GM21381 (cell line): ENCODE results near the gene NACC2.

Experiments used
- ATAC-seq: cut with Tn5 transposase; IDR thresholded peaks from one replicate; pipeline ENCODE4 v1.9.1; 2021; ENCODE audit warnings: mild to moderate bottlenecking, moderate library complexity; ENCODE audit not compliant: unreplicated experiment

Gene NACC2

DNA sequence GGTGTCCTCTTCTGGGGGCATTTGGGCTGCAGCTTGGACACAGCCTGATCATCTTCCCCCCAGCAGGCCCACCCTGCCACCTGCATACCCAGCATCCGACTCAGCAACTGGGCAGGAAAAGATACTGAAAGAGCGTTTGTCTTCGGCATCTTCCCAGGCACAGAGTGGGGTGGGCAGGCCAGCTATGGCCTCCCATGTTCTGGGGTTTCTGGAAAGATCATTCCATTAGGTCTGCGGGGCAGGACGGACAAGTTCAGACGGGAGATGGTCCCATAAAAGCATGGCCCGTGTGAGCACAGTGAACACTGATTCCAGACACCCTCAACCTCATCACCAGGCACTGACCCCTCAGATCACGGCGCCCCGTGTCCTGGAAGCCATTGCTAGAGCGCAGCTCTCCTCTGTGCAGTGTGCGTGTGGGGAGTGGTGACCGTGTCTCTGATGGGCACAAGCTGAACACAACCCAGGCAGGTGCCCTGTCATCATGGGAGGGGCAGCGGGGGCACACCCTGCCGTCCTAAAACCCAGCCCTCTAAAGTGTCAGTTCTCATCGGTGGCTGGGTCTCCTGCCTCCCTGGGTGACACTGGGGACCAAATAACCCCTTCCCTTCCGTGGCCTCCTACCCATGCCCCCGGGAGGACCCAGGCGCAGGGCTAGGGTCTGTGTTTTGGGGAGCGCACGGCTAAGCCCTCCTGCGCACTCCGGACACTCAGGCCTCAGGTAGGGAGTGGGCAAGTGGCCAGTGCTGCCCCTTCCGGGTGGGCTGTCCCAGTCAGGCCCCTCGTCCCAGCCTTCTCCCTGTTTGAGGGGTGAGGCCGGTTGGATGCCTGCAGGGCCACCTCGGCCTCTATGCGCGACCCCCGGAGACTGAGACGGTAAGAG, 36.8 kb upstream of the NACC2 start:
- no peak for ATAC-seq

DNA sequence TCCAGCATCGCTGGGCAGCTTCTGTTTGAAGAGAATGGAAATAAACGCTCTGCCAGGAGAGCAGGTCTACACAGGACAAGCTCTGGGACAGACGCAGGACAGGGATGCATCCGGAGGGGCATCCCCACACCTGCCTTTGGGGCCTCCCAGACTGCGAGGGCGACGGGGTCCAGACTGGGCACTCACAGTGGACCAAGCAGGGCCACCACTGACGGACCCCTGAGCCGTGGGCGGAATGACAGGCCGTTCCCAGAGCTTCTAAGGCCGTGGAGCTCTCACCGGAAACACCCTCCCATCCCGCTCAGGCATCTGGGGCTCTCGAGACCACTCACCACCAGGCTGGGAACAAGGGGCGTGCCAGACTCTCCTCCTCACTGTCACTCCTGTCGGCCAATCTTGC, 34.1 kb upstream of the NACC2 start:
- no peak for ATAC-seq

DNA sequence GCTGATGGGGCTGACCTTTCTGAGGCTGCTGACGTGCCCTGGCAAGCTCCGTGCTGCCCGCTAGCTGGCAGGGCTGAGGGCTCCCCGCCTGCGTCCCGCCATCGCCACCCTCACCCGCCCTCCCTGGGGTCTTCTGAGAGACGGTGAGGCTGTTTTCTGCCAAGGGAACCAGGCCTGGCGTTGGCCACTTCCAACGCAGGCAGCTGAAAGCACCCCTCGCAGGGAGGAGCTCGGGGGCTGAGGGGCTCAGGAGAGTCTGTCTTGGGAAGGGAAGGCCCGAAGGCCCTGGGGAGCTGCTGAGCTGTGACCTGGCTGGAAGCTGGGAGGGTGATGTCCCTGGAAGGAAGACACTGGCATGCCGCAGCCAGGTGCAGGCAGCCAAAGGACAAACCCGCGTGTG, 33.3 kb upstream of the NACC2 start:
- ATAC-seq, result no peak

DNA sequence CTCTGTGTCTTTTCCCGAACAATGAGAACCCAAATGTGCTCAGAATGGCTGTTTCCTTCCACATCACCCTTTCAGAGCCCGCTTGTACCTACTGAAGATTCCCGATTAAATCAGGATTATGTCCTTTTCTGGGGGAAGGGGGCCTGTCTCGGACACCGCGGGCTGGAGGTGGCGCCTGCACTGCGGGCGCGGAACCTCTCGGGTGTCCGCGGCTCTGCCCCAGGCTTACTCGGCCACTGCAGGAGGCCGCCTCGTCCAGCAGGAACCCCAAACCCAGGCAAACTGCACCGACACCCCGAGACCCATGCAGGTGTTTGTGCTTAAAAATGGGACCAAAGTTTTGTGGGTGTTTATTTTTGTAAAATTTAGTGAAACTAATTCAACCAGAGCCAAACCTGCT, 32.2 kb upstream of the NACC2 start:
- ATAC-seq, result no peak

DNA sequence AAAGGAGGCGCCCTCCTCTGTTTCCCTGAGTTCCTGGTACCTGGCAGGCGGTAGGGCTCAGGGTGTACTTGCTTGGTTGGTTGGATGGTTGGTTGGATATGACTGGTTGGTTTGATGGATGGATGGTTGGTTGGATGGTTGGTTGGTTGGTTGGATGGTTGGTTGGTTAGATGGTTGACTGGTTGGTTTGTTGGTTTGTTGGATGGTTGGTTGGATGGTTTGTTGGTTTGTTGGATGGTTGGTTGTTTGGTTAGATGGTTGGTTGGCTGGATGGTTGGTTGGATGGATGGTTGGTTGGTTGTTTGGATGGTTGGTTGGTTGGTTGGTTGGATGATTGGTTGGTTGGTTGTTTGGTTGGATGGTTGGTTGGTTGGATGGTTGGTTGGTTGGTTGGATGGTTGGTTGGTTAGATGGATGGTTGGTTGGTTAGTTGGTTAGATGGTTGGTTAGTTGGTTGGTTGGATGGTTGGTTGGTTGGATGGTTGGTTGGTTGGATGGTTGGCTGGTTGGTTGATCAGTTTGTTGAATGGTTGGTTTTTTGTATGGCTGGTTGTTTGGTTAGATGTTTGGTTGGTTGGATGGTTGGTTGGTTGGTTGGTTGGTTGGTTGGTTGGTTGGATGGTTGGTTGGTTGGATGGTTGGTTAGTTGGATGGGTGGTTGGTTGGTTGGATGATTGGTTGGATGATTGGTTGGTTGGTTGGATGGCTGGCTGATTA, 30.0 kb upstream of the NACC2 start:
- no peak for ATAC-seq

DNA sequence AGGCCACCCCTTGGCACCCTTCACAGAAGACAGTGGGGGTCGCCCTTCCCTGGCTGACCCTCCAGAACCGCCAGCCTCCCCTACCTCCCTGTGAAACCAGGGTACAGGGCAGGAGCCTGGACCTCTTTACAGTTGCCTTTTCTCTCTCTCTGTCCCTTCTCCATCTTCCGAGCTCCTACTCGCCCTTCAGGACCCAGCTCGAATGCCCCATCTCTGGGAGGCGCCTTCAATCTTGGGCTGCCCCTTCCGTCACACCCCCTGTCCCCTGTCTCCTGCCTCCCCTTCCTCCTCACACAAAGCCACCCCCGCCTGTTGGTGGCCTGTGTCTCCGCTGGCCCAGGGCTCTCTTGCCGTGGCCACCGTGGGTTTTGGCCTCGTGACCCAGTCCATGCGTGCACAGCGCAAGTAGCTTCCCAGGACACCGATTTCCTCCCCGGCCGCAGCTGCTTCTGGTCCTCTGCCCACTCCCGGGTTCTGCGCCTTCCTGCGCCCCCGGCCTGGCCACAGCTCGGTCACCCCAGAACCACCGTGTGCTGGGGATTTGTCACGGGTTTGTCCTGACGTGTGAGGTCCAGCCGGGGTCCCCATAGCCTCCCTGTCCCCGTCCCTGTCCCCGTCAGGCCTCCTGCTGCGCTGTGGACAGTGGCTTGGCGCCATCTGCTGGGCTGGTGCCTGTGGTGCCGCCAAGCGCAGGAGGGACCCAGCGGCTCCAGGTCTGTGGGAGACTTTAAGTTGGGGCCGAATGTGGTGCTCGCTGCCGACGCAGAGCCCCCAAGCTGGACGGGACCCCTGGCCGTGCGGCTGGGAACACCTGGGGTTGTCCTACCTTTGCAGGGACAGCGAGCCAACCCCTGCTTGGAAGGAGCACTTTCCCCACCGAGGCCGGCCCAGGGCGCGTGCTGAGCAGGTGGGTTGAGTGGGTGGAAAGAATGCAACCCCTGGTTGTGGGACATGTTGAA, 27.6 kb upstream of the NACC2 start:
- ATAC-seq, result no peak

DNA sequence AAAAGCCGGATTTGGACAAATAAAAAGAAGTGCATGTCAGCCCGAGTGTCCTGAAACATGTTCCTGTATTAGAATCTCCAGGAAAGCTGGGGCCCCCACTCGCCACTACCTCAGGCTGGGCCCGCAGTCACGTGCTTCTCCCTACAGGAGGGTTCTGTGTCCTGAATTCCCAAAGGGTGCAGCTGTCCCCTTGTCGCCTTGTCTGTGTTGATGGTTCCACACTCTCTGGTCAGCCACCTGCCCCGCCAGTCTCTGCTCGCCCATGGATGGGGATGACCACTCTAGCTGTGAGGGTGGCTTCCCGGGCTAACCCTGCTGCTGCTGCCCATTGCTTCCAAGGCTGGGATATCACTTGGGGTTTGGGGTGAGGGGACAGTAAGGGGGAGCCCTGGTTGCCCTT, 26.7 kb upstream of the NACC2 start:
- no peak for ATAC-seq

DNA sequence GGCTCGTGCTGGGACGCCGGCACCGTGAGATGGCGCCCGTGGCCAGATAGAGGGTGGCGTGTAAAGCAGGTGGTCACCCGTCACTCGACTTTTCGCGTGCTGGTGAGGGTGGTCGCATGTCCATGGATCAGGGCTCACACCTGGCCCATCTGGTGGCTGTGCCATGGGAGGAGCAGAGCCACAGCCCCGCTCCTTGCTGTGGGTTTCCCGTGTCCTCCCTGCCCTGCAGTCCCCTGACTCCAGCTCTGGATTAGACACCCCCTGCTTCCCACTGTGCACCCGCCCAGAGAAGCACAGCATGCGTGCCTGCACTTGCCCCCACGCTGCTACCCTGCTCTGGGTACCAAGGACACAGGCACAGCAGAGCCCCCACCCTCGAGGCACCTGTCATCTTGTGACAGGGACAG, 25.4 kb upstream of the NACC2 start:
- ATAC-seq, result no peak

DNA sequence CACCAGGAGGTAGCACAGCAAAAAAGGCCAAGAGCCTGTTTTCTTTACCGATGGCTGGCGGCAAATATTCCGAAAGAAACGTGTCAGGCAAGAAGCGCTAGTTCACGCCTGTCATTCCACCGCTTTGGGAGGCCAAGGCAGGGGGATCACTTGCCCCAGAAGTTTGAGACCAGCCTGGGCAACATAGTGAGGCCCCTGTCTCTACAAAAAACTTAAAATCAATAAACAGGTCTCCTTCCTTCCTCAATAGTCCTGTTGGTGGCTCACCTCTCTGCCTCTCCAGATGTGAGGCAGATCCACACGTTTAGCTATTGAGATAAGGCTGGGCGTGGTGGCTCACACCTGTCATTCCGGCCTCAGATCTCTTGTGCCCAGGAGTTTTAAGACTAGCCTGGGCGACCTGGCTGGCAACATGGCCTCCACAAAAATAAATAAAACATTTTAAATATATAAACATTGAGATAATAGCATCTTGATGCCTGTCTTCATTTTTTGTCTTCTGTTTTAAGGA, 24.8 kb upstream of the NACC2 start:
- no peak for ATAC-seq

DNA sequence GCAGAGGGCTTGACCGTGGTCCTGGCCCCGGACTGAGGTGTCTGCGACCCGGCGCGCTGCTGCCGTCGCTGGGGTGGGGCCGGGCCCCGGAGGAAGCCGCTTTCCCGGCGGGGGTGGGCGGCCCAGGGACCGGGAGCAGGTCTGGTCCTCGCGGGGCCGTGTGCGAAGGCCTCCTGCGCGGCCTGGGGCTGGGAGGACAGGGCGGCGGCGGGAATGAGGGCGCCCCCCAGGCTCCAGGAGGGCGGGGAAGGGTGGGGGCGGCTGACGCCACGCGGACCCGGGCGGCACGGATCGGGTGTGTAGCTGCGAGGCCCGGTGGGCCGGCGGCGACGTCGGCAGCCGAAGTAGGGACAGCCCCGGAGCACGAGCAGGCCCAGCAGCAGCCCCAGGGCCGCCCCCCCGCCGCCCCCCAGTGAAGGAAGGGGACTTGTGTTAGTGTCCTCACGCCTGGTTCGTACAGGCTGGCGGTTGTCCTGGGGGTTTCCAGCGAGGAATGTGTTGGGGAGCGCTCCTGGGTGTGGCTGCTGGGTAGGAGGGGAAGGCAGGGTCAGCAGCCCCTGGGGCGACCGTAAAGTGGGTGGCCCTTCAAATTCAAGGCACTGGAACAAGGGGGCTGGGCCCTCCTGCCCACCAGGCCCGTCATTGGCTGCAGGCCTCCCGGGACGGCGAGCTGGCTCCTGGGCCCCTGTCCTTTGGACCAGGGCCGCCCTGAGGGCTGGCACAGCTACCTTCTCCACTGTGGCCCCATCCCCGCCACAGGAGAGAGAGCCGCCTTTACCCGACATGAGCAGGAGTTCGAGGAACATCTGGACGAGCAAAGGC, 24.2 kb upstream of the NACC2 start:
- ATAC-seq, result peak; percentile 1

DNA sequence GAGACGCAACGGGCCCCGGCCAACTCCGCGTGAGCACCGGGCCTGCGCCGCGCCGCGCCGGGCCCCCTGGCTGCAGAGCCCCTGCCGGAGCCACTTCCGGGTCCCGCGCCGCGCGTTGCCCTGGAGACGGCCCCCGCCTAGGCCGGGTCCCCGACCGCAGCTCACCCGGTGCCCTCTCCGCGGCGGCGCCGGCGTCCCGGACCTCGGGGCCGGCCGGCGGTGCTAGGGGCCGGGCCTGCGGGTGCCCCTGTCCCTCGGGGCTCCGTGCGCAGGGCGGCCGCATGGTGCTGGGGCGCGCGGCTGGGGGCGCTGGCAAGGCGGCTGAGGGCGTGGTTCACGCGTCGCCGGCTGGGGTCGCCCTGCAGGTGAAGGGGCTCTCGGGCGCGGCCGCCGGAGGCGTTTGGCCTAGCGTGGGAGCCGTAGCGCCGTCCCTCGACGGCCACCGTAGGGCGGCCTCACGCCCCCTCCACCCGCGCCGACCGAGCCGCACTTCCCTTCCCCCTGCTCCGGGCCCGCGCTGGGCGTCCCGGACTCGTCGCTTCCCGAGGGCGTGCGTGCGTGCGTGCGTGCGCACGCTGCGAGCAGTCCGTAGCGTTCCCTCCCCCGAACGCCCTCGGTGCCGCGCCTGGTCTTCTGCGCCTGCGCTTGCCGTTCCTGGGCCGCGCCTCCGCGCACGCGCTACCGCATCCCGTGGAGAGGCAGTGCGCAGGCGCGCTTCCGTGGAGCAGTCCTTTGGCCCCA, 23.4 kb upstream of the NACC2 start, which contains the start of gene TMEM250:
TSS of gene TMEM250 (minus strand) at position 556 of the 741 bp plus-strand sequence. CDS start 1,975 bp downstream, outside the sequence.
- ATAC-seq, result peak; percentile 77

DNA sequence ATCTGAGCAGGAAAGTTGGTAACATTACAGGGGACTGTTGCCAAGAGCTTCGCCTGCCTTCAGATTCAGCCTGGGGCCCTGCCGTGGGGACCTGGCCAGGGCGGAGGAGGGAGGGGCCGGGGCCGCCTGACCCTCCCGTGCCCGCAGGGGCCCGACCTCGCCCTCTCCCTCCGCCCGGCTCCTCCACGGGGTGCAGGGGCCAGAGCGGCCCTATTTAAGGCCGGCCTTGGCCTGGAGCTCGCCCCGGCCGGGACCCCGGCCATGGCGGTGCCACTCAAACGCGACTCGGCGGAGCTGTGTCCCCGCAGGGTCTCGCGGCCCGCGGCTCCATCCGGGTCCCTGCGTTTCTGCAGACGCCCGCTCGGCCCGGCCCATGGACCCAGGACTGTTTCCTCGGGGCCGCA, 22.8 kb upstream of the NACC2 start:
- ATAC-seq, result peak; percentile 9

DNA sequence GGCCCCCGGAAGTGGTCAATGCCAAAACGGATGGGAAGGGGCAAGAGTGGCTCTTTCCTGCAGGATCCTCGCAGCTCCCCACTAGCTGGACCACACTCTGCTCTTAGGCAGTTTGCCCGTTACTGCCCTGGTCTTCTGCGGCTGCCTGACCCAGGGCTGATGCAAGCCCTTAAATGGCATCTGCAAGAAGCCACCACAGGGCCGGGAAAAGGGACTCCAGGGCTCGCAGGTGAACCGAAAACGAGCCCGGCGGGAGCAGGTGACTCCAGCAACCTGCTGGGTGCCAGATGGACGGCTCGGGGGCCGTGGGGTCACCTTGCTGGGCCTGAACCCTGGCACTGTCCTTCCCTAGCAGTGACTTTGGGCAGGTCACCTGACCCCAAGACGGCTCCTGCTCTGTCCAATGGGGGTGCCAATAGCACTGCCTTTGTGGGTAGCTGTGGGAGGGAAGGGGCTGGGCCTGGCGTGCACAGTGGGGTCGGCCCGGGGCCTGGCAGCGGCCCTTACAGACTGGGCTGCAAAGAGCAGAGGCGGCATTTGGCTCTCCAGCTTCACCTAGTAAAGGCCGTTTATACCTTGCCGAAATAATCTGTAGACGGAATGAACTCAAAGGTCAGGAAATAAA, 22.3 kb upstream of the NACC2 start:
- ATAC-seq, result no peak

DNA sequence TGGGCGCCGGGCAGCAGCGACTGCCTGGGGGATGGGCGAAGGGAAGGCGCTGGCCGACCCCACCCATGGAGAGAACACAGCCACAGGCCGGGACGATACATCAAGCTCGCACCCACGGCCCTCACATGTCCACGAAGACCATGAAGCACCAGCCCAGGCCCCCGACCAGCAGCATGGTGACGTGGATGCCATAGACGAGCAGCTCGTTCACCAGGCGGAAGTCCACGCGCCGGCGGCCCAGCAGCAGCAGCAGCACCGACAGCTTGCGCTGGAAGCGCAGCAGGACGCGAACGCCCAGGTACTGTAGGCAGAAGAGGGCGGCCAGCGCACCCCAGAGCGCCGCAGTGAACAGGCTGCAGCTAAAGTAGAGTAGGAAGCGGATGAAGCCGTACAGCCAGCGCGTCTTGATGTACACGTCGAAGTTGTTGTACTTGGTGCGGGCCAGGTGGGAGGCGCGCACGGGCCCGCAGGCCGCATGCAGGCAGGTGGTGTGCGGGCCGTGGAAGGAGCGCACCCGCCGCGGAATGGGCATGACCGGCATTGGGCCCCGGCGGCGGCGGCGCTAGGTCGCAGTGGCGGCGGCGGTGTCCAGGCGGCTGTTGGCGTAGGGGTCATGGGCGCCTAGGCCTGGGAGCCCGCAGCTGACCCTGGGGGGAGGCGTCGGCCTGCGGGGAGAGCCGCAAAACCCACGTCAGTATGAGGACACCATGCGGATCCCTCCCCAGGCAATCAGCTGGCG, 21.4 kb upstream of the NACC2 start:
- no peak for ATAC-seq

DNA sequence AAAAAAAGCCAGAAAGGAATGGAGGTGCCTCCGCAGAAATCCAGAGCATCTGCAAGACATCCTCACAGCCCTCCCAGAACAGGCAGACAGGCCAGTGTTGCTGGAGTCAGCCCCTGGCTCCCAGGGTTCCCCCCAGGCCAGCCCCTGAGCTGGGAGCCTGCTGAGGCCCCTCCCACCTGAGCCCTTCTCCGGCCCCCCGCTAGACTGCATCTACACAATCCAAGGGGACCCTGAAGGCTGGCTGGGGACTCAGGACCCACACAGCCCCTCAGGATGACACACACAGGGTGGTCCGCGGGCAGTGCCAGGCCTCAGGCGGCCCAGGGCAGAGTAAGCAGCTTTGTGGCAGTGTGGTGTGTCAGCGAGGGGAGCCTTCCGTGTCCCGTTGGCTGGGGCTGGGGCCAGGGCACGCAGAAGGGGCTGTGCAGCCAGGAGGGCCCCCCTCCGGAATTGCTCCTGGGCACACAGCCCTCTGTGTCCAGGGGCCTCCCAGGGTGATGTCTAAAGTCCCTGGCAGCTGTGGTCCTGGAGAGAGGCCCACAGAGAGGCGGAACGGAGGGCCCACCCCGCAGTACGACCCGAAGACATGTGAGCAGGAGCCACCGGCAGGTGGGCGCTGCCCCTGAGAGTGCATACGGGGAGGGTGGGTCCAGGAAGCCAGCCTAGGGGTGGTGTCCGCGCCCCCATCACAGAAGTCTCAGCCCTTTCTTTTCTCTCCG, 20.7 kb upstream of the NACC2 start:
- ATAC-seq, result no peak

DNA sequence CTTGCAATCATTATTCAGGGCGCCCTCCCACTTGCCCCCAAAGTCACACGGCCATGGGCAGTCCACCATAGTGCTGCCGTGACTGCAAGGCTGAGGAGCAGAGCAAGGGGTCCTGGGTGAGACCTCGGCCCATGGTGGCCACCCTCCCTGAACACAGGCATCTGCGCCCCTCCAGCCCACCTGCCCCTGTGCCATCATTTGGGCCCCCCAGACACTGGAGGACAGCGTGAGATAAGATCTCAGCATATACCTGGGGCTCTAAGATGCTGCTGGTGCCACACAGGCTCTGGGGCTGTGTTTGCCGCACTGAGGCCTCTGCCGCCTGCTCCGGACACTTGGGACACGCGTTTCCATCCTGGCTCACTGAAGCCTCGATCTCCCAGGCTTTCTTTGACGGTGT, 20.1 kb upstream of the NACC2 start:
- no peak for ATAC-seq

DNA sequence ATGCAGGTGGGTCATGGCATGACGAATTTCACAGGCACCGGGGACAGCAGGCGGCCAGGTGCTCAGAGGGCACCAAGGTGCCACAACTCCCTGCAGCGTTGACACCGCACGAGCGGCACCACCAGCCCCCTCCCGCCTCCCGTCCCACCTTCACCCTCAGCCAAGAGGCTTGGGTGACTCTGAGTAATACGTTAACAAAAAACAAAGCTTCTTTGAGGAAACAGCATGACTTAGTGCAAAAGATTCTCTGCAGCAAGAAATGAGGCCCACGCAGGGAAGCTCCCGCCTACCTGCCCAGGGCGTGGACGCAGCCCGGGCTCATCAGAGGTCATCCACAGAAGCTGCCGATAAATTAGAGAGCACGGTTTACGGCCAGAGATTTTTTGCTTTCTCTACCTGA, 19.5 kb upstream of the NACC2 start:
- no peak for ATAC-seq

DNA sequence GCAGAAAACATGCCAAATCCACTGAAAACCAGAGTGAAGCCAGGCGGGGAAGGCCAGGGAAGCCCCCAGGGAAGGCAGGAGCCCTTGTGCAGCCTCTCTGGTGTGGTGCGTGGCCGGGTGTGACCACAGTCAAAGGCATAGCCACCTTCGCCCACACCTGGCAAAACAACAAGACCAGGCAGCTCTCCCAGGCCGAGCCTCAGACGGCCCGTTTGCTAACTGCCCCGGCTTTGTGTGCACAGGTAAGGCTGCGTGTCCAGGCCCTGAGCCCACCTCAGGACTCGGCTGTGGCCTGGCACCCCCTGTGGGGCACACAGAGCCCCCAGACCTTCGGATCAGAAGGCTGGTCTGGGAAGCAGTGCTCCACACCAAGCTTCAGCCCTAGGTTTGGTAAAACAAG, 17.5 kb upstream of the NACC2 start:
- ATAC-seq, result no peak
